Lower lobe of right lung (tissue), 2 donors: ENCODE data around the gene CAMKK1. TPM values are rescaled to one million over a fixed set of nuclear protein-coding genes. Genes with fewer than 3 reads are reported as not detected.

Experiments
- ATAC-seq, 2 donors: fragments of 200-7000 bp; cut with Tn5 transposase; one replicate each; pipeline ENCODE4 v1.9.1; 2020 to 2022; ENCODE audit warnings: mild to moderate bottlenecking in 2 of 2, moderate library complexity in 2 of 2
- DNase-seq: peaks from one replicate; pipeline ENCODE4 v3.0.0-alpha.2; 2020
- H3K27ac ChIP-seq: fragments of 200-600 bp; one replicate; pipeline ENCODE4 v1.8.0; 2022
- H3K27me3 ChIP-seq: fragments of 200-600 bp; one replicate; pipeline ENCODE4 v1.8.0; 2022; ENCODE audit warnings: low read depth
- H3K36me3 ChIP-seq: fragments of 200-600 bp; one replicate; pipeline ENCODE4 v1.8.0; 2022; ENCODE audit warnings: mild to moderate bottlenecking
- H3K4me1 ChIP-seq: fragments of 200-600 bp; one replicate; pipeline ENCODE4 v1.8.0; 2022
- H3K4me3 ChIP-seq: fragments of 200-600 bp; one replicate; pipeline ENCODE4 v1.8.0; 2022; ENCODE audit warnings: mild to moderate bottlenecking
- H3K9me3 ChIP-seq: fragments of 200-600 bp; one replicate; pipeline ENCODE4 v1.8.0; 2022
- CTCF ChIP-seq: fragments of 200-600 bp; IDR thresholded peaks from one replicate; pipeline ENCODE4 v1.8.0; 2022; ENCODE audit warnings: antibody characterized with exemption, mild to moderate bottlenecking
- intact Hi-C: fragments of 100-400 bp; cut with DNase I; formaldehyde crosslinking; loops from one replicate; pipeline ENCODE4 v1.11.0; 2022
- long read RNA-seq: library from polyadenylated mRNA; unstranded; transcript quantifications from one replicate; pipeline ENCODE4 v2.0.0, GENCODE V29; 2021
- total RNA-seq: library from RNA; stranded (reverse); fragmentation: NEBNext Ultra II Directional; extraction: Animal tissue kit (Norgen Biotek cat#: 25700); gene quantifications from one replicate; pipeline ENCODE4 v1.2.1, GENCODE V29; 2021
- donor health status: DM: no; HTN: yes; CAD: no; lungs with severe emphysema.

The CAMKK1 gene
- total RNA-seq, result 9.7 TPM
- long read RNA-seq, partial matches to known transcripts, result 7 of 26 reads
- long read RNA-seq, other reads (novel, unspliced or antisense), result 18 of 26 reads

GRCh38 chr17:3893003-3893719 lies at the start of gene CAMKK1:
TSS of gene CAMKK1 (minus strand) at chr17:3893053. CDS start at chr17:3885687, 7,366 bp downstream.
- TF ChIP-seq CTCF, result no peak
- peak within 1 kb of the TSS; percentile 85 for H3K27ac ChIP-seq
- intact Hi-C loops, result no loop called here
- DNase-seq (peak; percentile 94), ATAC-seq (peak; percentile 91 to 92)
- H3K36me3 ChIP-seq, result no peaks in the 10 kb centered on the region
- H3K4me1 ChIP-seq, result peaks cover 59% of the 10 kb centered on the region
- H3K27me3 ChIP-seq, result no peaks in the 10 kb centered on the region
- H3K4me3 ChIP-seq, result peak within 1 kb of the TSS; percentile 84
- H3K9me3 ChIP-seq, result no peaks in the 10 kb centered on the region

GRCh38 chr17:3940965-3941698 lies 48.3 kb upstream of the CAMKK1 start:
- ATAC-seq (no peak), DNase-seq (no peak)
- TF ChIP-seq CTCF, result no peak
- H3K4me1 ChIP-seq, result peaks cover 13% of the 10 kb centered on the region
- intact Hi-C loops, result no loop called here
- no peak overlapping the region for H3K27ac ChIP-seq
- peaks cover 56% of the 10 kb centered on the region for H3K36me3 ChIP-seq
- no peaks in the 10 kb centered on the region for H3K9me3 ChIP-seq
- H3K4me3 ChIP-seq, result no peak overlapping the region
- no peaks in the 10 kb centered on the region for H3K27me3 ChIP-seq

GRCh38 chr17:3937359-3937758 lies 44.5 kb upstream of the CAMKK1 start:
- DNase-seq (no peak), ATAC-seq (no peak)
- H3K9me3 ChIP-seq, result no peaks in the 10 kb centered on the region
- intact Hi-C loops, result no loop called here
- H3K27me3 ChIP-seq, result no peaks in the 10 kb centered on the region
- no peak for TF ChIP-seq CTCF
- no peaks in the 10 kb centered on the region for H3K4me1 ChIP-seq
- H3K36me3 ChIP-seq, result peaks cover 54% of the 10 kb centered on the region
- H3K4me3 ChIP-seq, result no peak overlapping the region
- no peak overlapping the region for H3K27ac ChIP-seq

GRCh38 chr17:3935825-3936355 lies 43.0 kb upstream of the CAMKK1 start:
- no peak overlapping the region for H3K4me3 ChIP-seq
- peaks cover 39% of the 10 kb centered on the region for H3K36me3 ChIP-seq
- no peaks in the 10 kb centered on the region for H3K4me1 ChIP-seq
- no peaks in the 10 kb centered on the region for H3K27me3 ChIP-seq
- H3K9me3 ChIP-seq, result no peaks in the 10 kb centered on the region
- intact Hi-C loops, result no loop called here
- no peak overlapping the region for H3K27ac ChIP-seq
- ATAC-seq (no peak), DNase-seq (no peak)
- no peak for TF ChIP-seq CTCF

GRCh38 chr17:3935140-3935542 lies 42.3 kb upstream of the CAMKK1 start:
- intact Hi-C loops, result no loop called here
- H3K4me1 ChIP-seq, result no peaks in the 10 kb centered on the region
- no peaks in the 10 kb centered on the region for H3K9me3 ChIP-seq
- peak; percentile 93 to 95 for ATAC-seq
- H3K27me3 ChIP-seq, result no peaks in the 10 kb centered on the region
- DNase-seq, result peak; percentile 86
- H3K4me3 ChIP-seq, result no peak overlapping the region
- peak; percentile 75 for TF ChIP-seq CTCF
- no peak overlapping the region for H3K27ac ChIP-seq
- H3K36me3 ChIP-seq, result peaks cover 33% of the 10 kb centered on the region
